GM19467 (cell line): ENCODE data around the gene KCNK5.

Source experiments
- ATAC-seq: cut with Tn5 transposase; IDR thresholded peaks from one replicate; pipeline ENCODE4 v1.9.1; 2021; ENCODE audit warnings: mild to moderate bottlenecking, moderate library complexity; ENCODE audit not compliant: unreplicated experiment

Gene KCNK5

DNA sequence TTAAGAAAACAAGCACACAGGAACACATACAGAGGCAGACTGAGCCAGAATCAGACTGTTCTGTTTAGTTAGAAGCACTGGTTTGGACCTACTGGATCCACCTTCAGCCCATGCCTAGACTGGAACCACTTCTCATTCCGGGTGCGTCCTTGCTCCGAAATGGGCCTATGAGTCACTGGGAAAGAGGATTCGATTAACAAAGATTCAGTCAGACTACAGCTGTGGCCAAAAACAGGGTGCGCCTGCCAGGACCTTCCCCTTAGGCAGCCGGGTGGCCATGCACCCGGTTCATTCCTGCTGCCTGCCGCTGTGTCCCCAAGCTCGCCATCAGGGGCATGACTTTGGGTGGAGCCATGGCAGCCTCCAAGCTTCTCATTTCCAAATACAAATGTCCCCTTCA, 14.5 kb upstream of the KCNK5 start:
- ATAC-seq: no peak

DNA sequence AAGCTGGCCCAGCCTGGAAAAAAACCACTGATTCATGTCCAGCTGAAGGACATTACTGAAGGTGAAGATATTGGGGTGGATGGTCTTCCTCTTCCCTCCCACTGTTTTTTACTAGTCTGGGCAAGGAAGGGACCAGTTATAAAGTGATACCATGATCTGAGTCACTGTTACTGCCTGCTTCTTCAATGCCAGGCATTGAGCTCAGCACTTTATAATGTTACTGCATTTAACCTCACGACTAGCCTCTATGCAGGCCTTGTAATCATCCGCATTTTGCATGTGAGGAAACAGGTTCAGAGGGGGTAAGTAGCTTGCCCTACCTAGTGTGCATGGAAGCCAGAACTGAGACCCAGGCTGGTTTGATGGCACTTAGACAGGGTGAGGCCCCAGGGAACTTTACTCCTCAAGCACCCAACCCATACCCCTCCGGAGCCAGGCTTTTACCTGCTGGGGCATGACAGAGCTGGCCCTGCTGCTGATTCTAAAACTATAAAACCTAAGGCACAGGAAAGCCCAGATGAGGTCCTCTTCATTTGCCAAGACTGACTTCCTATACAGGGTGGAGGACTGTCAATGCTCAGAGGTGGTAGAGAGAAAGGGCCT, 11.0 kb upstream of the KCNK5 start:
- no peak for ATAC-seq

DNA sequence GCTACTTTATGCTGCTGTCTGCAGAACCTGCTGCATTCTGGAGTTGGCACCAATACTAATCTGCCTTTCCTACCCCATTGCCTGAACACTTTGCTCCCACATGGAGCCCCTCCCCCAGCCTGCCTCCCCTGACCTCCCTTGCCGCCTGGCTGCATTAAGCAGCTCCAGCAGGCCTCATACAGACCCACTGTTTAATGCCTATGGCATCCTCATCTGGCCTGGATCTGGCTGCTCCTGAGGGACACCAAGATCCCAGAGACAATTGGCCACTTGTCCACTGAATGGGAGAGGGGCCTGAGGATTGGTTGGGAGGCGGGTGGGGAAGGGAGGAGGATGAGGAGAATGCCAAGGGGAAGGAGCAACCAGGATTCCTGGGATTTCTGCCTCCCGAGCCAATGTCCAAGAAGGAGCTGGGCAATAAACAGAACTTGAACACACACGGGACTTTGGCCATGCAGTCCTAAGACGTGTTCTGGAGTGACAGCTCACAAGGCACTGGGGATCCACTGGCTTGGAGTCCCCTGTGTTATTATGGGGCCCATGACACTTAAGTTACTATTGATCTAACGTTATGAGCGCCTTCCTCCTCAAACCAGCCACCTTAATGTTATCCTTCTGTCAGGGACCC, 10.4 kb upstream of the KCNK5 start:
- ATAC-seq: no peak

DNA sequence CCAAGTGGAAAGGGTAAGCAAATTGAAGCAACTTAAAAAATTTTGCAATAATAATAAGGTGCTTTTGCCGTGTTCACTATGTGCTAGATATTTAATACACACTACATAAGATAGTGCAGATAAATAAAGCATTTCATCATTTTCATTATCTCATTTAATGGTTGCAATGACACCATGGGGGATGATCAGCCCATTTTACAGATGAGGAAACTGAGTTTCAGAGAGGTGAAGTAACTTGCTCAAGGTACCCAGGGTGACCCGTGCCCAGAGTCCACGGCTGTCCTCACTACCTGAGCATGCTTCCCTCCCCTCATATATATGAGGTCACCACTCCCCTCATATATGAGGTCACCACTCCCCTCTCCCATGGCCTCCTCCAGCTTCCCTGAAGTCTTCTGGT, 7.5 kb upstream of the KCNK5 start:
- ATAC-seq: no peak

DNA sequence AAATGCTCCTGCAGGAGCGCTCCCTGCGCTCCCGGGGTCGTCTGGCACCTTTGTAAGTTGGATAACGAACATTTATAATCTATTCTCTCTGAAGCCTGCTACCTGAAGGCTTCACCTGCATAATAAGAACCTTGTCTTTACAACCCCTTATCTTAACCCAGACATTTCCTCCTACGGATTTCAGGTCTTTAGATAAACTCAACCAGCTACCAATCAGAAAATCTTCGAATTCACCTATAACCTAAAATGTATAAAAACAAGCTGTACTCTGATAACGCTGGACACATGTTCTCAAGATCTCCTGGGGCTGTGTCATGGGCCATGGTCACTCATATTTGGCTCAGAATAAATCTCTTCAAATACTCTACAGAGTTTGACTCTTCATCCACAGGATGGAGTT, 4.1 kb upstream of the KCNK5 start:
- ATAC-seq: no peak

DNA sequence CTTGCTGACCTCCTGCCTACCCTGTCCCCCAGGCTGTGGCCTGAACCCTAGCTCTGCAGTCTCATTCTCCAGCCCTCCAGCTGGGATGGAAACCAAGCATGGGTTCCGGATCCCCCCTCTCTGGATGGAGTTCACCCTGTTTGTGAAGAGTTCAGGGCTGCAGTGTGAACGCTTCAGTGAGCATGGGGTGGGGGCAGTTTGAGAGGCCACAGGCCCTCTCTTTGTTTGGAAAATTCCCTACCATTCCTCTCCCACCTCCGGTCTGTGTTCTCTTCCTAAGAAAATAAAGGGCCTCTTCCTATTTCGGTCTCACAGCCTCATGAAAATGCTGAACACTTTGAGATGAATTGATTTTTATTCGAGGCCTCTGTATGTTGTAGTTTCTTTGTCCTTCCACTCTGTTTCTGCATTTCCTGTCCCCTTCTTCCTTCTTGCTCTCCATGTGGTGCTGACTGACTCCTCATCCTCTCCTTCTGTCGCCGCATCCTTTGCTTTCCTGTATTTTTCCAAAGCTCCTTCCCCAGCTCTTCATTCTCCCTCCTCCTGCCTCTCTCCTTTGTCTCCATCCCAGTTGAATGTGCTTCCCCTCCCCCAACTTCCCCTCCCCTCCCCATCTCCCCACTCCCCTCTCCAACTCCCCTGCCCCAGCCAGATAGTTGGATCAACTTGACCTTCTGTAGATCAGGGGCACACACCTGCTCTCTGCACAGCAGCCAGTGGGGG, 2.4 kb upstream of the KCNK5 start:
- ATAC-seq: no peak

DNA sequence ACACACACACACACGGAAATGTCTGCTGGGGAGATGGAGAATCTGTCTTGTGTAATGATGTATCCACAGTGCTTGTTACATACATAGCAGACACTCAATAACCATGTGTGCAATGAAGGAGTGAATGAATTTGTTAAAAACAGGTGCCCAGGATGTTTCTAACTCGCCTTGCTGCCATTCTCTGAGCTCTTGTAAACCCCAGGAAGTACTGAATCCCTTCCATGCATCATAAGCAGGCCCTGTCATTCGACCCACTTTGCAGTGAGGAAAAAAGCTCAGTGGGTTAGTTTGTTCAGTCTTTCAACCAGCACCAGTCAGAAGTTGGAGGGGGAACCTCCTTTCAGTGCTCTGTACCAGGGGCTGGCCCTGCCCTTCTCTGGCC, 1.4 kb upstream of the KCNK5 start:
- ATAC-seq: no peak

DNA sequence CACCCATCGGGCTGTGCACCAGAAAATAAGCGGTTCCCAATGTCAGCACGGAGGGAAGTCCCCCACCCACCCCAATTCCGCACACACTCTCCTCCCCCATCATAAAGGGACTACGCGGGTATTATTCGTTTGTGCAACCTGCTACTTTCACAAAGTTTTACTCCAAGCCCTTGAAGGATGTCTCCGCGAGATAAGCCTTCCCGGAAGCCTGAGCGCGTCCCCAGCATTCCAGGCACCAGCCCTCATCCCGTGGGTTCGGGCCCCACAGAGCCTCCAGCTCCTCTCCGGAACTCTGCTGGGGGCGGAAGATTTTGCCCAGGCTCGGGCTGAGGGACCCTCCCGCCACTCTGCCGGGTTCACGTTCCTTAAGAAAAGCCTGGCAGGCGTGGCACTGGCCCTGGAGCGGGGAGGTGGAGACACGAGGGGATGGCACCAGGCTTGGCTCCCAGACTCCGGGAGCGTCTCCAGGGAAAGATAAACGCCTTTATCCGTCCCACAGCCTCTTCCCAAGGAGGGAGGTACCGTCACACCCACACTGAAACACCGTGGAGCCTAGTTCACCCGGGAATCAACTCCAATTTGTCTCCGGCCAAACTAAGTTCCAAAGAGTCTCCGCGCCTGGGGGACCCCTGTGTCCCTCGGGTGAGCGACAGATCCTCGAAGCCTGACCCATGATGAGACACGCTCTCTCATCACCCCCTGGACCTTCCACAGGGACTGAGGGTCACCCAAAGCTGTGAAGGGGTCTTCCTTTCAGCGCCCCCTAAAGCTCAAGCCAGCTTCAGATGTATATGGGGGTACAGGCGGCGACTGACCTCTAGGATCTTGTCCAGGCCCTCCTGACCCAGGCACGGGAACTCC, 934 bp downstream of the KCNK5 start:
- no peak for ATAC-seq

DNA sequence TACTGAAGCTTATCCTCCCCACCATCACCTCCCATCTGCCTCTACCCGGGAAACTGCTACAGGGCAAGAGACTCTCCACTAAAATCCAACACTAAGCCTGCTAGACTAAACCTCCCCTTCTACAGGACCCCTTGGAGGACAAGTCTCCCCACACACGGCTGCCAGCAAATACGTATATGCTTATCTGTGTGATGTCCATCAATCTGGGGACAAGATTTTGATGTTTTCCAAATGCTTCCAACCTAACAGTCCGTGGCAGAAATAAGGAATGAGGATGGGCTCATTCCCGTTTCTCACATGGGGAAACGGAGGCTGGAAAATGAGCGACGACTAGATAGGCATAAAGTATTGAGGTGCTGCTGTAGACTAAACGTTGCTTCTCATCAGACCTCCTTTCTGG, 1.8 kb downstream of the KCNK5 start:
- ATAC-seq: no peak

DNA sequence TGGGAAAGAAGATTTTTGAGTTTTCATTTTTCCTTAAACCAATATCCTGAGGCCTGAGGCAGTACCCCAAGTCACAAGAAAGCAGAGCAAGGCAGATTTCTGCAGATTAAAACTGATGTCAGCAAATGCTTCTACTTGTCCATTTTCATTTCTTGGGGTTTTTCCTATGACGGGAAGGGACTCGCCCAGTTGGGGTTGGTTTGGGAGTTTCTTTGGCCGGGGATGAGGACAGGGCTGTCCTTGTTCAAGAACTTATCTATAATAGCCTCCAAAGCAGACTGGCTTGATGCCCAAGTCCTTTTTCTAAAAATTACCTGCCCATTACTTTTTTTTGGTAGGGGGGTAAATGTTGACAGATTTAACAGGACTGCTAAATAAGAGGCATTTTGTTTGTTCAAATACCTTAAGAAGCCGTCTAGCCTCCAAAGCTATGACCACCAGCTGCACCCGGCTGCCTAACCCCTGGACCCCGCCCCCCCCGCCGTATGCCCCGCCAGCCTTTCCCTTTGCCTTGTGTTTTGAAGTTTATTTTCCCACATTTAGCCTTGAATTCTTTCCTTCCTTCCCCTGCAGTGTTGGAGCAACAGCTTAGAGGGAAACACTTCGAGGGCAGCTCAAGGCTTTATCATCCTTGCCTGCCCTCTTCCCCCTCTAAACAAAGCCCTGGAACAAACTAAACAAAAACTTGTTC, 2.5 kb downstream of the KCNK5 start:
- ATAC-seq: no peak

DNA sequence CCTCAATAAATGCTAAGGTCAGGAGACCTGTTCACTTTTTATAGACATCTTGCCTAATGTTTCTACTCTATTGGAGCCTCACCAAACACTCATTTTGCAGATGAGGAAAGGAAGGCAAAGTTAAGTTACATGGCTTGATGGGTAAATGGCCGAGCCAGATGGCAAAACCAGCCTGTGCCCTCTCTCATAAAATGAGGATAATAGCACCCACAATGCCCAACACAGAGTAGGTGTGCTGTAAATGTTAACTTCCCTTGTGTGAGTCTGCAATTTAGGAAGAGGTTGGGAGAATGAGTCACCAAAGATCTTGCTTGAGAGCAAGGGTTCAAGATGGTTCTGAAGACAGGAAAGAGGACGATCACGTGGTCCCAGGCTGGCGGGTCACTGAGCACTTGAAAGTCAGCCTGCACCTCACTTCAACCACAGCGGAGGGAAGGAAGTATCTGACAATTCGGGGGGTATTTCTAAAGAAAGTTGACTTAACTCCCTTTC, 3.3 kb downstream of the KCNK5 start:
- ATAC-seq: no peak

DNA sequence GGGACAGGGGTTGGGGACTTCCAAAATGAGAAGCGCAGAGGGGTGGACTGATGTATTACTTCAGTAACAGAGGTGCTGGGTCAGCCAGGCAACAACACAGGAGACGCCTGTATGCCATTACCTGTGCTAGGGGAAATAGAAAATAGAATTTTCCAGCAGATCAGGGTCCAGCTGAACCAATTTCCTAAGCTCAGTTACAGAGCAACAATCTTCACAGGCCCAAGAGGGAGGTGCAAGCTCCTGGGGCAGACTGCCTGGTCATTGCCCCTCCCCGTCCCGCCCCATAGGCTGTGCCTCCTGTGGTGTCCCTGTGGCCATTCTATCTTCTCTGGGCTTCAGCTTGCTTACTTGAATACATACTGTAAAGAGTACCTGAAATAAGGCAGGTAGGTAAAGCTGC, 3.7 kb downstream of the KCNK5 start:
- ATAC-seq: no peak

DNA sequence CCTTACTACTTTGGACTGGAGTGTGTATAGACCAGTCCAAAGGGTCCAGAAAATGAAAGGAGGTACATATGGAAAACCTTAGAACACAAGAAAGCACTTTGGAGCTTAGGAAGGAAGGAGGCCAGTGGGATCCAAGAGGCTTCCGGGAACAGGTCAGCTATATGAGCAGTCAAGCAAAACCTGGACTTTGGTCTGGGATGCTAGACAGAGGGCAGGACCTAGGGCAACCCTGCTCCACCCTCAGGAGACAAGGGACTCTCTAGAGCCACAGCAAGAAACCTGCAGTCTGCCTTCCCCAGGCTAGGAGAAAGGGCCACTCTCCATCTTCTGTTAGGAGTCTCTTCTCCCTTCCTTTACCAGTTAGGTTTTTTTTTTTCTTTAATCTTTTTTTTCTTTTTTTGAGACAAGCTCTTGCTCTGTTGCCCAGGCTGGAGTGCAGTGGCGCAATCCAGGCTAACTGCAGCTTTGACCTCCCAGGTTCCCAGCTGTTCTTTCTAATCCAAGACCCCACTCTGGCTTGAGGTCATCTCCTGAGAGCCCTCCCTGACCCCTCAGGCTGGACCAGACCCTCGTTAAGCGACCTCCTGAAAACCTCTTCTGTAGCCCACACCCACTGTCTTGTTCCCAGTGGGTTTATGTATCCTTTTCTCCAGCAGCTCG, 4.6 kb downstream of the KCNK5 start:
- no peak for ATAC-seq

DNA sequence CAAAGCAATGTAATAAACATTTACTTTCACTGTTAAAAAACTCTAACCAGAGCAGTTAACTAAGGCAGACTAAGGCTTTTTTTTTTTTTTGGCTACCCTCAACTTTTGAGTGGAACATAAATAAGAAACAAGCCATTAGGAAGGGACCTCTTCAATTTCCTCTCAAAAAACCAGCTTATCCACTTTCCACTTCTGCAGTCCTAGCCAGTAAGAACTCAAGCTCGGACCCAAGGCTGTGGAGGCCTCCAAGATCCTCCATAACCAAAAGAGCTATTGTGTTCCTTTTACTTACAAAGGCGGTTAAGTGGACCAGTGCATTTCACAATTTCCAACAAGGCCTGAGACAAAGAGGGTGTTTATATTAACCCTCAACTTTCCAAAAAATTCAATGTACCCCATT, 5.3 kb downstream of the KCNK5 start:
- ATAC-seq: no peak

DNA sequence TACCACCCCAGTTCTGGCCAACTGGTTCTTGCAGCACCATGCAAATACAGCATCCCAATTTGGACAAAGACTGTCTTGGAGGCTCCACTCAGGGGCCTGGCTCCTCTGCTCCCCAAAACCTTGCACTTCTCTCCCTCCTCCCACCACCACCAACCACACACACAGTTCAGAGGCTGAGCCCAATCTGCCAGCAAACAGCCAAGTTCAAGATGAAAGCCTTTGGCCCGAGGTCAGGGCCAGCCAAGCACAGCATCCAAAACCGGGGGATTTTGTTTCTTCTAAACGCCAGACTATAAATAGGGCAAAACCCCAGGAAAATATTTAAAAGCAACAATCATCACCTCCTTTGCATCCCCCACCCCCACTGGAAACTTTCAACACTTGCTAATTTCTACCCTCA, 5.7 kb downstream of the KCNK5 start:
- no peak for ATAC-seq

DNA sequence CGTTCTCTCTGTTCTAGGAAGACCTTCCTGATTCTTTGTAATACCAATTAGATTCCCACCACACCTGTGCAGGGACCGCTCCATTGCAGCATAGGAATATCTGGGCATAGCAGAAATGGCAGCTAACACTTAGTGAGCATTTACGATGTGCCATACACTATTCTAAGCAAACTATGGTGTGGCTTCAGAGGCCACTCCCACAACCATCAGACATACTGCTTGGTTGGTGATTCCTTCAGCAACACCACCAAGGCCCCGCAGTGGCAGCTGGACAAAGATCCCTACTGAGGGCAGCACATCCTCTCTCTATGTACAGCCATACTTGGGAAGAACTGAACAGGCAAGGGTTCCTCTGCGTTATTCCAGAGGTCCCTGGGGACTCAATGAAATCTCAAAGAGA, 6.2 kb downstream of the KCNK5 start:
- ATAC-seq: no peak

DNA sequence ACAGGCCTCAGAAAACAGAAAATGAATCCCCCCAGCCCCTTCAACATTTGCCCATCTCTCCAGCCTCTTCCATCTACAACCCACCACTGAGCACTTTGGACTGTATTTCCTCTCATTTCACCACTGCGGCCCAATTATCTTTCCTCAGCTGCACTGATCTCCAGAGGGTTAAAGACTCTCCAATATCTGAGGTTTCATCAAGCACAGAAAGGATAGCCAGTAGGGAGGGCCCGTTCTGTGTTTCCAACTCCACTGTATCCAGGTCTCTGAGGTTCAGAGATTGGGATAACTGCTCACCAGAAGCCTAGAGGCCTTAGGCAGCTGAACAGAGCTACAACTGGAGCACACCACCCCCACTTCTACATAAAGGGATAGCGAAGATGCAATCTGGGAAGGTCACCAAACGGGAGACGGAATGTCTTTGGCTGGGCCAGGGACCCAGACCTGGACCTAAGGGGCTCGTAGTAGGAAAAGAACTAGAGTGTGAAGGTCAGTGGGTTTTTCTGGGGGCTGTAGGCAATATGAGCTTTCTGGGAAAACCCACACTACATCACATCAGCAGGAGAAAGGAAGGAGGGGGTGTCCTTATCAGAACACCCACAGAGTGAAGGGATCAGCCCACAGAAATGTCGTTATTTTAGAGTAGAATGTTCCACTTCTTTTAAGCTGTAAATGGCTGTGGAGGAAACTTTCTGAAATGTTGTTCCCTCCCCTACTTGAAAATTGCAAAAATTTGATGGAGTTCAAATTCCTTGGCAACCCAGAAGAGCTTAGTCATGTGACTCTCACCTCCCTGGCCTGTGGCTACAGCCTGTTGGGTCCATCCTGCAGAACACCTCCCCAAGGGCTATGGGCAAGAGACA, 7.3 kb downstream of the KCNK5 start:
- no peak for ATAC-seq

DNA sequence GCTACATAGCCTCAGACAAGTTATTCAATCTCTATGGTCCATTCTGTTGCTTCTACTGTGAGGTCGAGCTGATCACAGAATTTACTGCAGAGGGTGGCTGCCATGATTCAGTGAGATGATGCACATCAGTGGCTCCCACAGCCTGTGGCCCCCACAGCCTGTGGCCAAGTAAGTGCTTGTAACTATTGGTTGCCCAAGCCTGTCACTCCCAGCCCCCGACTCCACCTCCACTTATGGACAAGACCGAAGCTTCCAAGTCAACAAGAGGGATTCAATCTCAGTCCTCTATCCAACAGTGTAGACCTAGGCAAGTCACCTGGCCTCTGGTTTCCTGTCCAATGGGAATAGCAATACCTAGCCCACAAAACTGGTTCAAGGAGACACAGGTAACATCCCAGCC, 8.2 kb downstream of the KCNK5 start:
- no peak for ATAC-seq

DNA sequence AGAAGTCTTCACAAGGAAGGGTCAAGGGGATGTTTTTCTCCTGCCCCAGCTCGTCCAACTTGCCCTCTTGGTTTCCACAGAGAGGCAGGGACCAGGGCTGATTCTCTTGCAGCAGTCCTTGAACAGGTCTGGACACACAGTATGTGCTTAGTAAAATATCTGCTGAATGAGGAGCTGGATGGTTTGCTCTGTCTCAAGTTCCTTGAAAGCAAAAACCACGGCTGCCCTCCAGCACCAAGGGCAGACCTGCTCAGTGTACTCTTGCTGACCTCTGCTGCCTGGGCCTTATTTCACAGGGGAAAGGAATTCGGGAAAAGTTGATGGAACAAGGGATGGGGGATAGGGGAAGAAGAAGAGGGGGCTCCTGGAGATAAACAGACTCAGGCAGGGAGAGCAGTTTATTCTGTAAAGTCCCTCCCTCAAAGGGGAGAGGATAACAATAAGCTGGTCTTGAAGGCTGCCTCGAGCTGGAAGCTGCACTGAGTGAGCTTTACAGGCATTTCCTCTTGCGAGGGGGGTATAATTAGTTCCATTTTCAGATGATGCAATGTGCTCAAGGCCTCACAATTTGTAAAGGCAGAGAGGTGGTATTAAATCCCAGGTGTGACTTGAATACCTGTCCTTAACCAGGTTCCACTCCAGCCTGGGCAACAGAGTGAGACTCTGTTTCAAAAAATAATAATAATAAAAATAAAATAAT, 10.3 kb downstream of the KCNK5 start:
- no peak for ATAC-seq
